Motor neuron (in vitro differentiated cells): ENCODE measurements around the gene ZNF554. TPM values are rescaled to one million over a fixed set of nuclear protein-coding genes. Genes with fewer than 3 reads are reported as not detected.

Experiments
- ATAC-seq, 8 experiments: fragments of 200-7000 bp; cut with Tn5 transposase; replicated peaks in 6 of 8; 2 replicates each; pipeline ENCODE4 v1.8.0; 2021; ENCODE audit warnings: mild to moderate bottlenecking in 8 of 8, moderate library complexity in 8 of 8
- H3K27ac ChIP-seq, 2 donors: fragments of 250-450 bp; sonication (Bioruptor Pico); 2 replicates each; pipeline ENCODE4 v1.9.0; 2021; ENCODE audit warnings: antibody characterized with exemption in 2 of 2, mild to moderate bottlenecking in 2 of 2, moderate library complexity in 1 of 2
- H3K4me1 ChIP-seq, 2 donors: fragments of 250-450 bp; sonication (Bioruptor Pico); replicated peaks in 1 of 2; 2 replicates each; pipeline ENCODE4 v1.6.1; 2021; ENCODE audit warnings: antibody characterized with exemption in 2 of 2, mild to moderate bottlenecking in 2 of 2, moderate library complexity in 1 of 2
- H3K4me3 ChIP-seq, 5 donors: fragments of 250-450 bp; sonication (Bioruptor Pico); 2 replicates each; pipeline ENCODE4 v1.9.0; 2021; ENCODE audit warnings: antibody characterized with exemption in 5 of 5, mild to moderate bottlenecking in 5 of 5, moderate library complexity in 4 of 5
- WGBS, 10 experiments: fragments of 450-650 bp; shearing (Covaris generic); methylation state at CpG; one replicate each; pipeline ENCODE4 v1.0.0; 2022; 5-methylcytosine and 5-hydroxymethylcytosine counted together
- in situ Hi-C, 9 experiments: fragments of 400-800 bp; cut with MboI; loops; one replicate each; pipeline ENCODE4 v1.15.0; 2021; ENCODE audit warnings: low sequenced_read_pairs in 9 of 9, low pct_unique_long_range_greater_than_20kb in 2 of 9; ENCODE audit not compliant: unreplicated experiment in 9 of 9
- total RNA-seq, 8 experiments: library from RNA; unstranded; fragments of 300-600 nt; gene quantifications; 2 replicates each; pipeline versions ENCODE4 v1.2.3 to v1.2.4, GENCODE V29; 2022

ZNF554 gene
- total RNA-seq = 10 to 100 TPM in 2 of 8 experiments, 1 to 10 TPM in 6; 2.1 to 10.7 (median 7.7) TPM

DNA sequence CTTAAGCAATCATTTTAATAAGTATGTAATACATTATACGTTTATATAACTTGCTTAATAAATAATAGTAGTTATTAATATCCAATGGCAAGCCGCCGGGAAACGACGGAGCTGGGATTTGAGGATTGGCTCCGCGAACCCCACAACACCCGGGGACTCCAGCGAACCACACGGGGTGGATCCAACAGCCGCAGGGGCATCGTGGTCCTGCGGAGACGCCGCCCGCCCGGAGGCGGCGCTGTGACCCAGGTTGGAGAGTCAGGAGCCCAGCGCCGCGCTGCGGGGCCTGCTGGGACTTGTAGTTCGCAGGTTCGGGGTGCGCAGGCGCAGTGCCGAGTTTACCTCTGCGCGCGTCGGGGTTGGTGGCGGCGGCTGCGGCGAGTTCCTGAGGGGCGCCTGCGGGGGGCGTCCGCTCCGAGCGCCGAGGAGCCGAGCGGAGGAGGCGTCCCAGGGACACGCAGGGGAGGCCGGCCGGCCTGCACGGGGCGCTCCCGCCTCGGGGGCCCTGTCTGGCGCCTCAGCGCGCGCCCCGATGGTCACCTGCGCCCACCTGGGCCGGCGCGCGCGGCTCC lies at the start of gene ZNF554:
Gene ZNF554 (plus strand): TSS at position 329 of the 572 bp plus-strand sequence. CDS start 204 bp downstream, at position 533.
- WGBS, 10 experiments = 0 to 11% (median 0%) methylated on average over 1 to 17 of the region's 64 CpGs; no CpG with 5 or more reads in 3 of the 10 experiments
- peak; percentile 87 to 96 (median 93) for ATAC-seq
- H3K4me3 ChIP-seq = peak within 1 kb of the TSS; percentile 64 to 87 (median 77)

DNA sequence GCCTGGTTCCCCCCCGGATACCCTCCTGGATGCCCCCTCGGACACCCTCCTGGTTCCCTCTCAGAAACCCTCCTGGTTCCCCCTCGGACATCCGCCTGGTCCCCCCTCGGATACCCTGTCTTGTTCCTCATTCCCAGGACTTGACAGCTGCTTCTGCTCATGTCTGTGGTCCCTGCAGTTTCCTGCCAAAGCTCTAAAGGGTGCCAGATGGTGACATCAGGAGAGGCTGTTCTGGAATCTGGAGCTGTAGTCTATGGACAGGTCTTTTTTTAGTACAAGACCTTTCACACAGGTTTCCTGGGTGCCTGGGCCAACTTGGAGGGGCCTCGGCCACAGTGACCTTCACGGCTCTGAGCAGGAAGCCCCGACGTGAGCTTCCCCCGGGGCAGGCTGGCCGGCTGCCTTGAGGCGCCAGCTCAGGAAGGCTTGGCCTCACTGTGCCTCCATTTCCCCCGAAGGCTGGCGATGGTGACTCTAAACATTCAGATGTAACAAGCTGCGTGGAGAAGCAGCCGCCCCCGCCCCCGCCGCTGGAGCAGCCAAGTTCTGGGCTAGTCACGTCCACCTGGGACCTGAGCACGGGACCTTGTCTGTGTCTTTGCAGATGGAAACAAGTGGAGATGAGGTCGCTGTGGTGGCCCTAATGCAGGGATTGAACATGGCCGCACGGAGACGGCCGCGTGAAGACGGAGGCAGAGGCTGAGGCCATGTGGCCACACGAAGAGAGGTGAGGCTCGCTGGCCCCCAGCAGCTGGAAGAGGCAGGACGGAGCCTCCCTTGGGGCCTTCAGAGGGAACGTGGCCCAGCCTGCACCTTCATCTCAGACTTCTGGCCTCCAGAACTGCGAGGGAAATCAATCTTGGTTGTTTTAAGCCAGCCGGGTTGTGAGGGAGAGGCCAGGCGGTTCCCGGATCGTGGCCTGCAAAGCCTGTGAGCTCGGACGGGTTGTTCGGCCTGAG lies 49.3 kb upstream of the ZNF554 start:
- Histone ChIP-seq H3K4me1 (no peaks in the 10 kb centered on the region), H3K4me3 (no peak overlapping the region), H3K27ac (no peak overlapping the region)
- 90% methylated on average over 2 to 17 of the region's 40 CpGs; no CpG with 5 or more reads in 6 of the 10 experiments for WGBS, 10 experiments
- ATAC-seq = no peak
- in situ Hi-C loops = no loop called here

More for the DNA sequence above, at the start of gene ZNF554:
- H3K4me1 ChIP-seq = no peaks in the 10 kb centered on the region
- in situ Hi-C loops = no loop called here
- H3K27ac ChIP-seq = peak within 1 kb of the TSS; percentile 27 to 78

DNA sequence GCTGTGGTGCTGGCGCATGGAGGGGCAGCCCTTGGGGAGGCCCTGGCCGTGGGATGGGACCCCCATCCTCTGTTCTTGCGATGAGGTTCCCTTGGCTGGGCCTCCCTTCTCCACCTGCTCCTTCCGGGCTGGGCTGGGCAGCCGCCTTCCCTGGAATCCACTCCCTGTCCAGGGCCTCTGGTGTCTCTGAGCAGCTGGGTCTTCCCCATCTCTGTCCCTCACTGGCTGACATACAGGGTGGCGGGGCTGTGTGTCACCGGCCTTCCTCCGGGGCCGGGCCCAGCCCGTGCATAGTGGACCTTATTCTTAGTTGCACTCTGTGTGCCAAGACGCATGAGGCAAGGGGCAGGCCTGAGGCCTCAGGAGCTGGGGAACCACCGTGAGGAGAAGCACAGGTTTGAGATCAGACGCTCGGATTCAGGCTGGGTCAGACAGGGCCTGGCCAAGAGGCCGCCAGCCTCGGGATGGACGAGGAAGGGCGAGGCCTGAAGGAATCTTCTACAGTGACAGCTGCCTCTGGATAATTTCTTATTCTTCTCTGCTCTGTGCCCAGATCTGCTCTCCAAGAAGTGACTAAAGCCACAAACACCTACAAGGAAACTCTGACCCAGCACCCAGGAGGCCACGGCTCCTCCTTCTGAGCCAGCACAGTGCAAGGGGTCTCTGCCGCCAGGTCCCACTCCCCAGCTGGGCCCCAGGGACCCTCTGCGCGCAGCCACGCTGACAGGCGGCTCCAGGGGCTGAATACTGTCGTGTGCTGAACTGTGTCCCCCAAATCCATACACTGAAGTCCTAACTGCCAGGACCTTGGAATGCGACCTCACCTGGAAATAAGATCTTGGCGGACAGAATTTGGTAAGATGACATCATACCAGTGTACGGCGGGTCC lies 47.6 kb upstream of the ZNF554 start:
- Histone ChIP-seq H3K4me1 (peaks cover 0 to 3% of the 10 kb centered on the region in 2 donors), H3K27ac (peak overlapping the region in 1 of 2 donors; percentile 51), H3K4me3 (no peak overlapping the region)
- ATAC-seq = peak; percentile 25 to 87 (median 66)
- 73 to 95% (median 91%) methylated on average over 4 to 9 of the region's 29 CpGs; no CpG with 5 or more reads in 4 of the 10 experiments for WGBS, 10 experiments
- in situ Hi-C loops = no loop called here

DNA sequence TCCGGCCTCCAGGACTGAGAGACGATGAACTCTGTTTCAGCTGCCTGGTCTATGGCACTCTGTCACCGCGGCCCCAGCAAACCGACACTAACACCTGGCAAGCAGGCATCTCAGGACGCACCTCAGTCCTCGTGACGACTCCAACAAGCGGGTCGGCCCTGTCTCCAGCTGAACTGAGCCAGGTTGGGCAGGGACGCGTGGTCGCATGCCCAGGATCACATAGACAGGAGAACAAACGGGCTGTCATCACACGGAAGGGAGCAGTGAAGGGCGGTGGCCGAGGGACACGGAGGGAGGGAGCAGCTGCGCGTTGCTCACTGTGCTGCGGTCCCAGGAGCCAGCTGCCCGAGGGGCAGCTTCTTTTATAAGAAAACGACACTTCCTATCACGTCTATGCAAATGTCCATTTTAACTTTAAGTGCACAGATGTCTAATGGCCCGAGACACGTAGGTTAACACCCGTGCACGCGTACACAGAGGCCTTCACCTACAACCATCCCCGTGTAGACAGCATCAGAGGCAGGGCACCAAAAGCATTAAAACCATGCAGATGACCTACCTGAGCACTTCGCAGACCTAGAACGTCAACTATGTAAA lies 45.5 kb upstream of the ZNF554 start:
- Histone ChIP-seq H3K4me3 (no peak overlapping the region), H3K4me1 (peaks cover 0 to 3% of the 10 kb centered on the region in 2 donors), H3K27ac (no peak overlapping the region)
- in situ Hi-C loops = no loop called here
- peak in 1 of 8 experiments; percentile 17 for ATAC-seq
- 50 to 90% (median 80%) methylated on average over 2 to 9 of the region's 32 CpGs; no CpG with 5 or more reads in 4 of the 10 experiments for WGBS, 10 experiments

GRCh38 chr19:2774953-2775555 lies 44.6 kb upstream of the ZNF554 start:
- Histone ChIP-seq H3K27ac (no peak overlapping the region), H3K4me3 (no peak overlapping the region), H3K4me1 (peaks cover 0 to 3% of the 10 kb centered on the region in 2 donors)
- WGBS, 10 experiments = 87 to 100% (median 98%) methylated on average over 1 to 4 of the region's 24 CpGs; no CpG with 5 or more reads in 6 of the 10 experiments
- peak in 4 of 8 experiments; percentile 1 to 29 (median 7) for ATAC-seq
- in situ Hi-C loops = no loop called here

DNA sequence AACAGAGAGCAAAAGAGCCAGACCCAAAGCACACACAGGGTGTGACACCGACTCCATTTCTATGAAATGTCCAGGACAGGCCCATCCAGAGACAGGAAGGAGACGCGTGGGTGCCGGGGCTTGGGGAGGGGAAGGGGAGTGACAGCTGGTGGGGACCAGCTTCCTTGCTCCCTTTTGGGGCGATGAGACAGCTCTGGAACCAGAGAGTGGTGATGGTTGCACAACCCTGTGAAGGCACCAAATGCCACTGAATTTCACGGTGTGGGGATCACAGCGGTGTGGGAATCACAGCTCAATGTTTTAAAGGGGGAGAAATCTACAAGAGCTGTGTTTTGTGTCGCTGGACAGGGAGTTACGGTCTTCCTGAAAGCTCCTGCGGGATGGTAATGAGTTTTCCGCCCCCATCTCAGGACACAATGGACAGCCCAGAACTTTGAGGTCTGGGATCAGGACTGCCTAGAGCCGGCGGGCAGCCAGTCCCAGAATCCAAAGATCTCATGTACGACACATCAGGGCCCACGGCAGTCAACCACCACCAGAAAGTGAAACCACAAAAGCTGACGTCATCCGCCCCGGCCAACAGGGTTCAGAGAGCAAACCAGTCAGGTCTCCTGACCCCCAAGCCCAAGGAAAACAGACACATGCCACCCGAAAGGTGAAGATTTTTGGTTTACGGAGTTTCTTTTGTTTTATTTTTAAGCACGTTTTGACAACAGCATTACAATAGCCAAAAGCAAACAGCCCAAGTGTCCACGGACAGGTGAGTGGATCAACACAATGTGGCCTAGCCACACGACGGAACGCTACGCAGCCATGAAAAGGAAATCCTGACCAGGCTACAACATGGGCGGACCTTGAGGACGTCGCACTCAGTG lies 43.9 kb upstream of the ZNF554 start:
- H3K4me3 ChIP-seq = no peak overlapping the region
- peaks cover 0 to 3% of the 10 kb centered on the region in 2 donors for H3K4me1 ChIP-seq
- 86 to 100% (median 90%) methylated on average over 5 to 18 of the region's 29 CpGs; no CpG with 5 or more reads in 1 of the 10 experiments for WGBS, 10 experiments
- in situ Hi-C loops = no loop called here
- peak in 4 of 8 experiments; percentile 37 to 56 (median 50) for ATAC-seq
- H3K27ac ChIP-seq = peak overlapping the region; percentile 26 to 54

GRCh38 chr19:2777952-2778683 lies 41.5 kb upstream of the ZNF554 start:
- in situ Hi-C loops = no loop called here
- 80 to 100% (median 80%) methylated on average over 1 to 5 of the region's 19 CpGs; no CpG with 5 or more reads in 7 of the 10 experiments for WGBS, 10 experiments

GRCh38 chr19:2779121-2779740 lies 40.4 kb upstream of the ZNF554 start:
- WGBS, 10 experiments = 20 to 100% (median 90%) methylated on average over 1 to 5 of the region's 14 CpGs; no CpG with 5 or more reads in 3 of the 10 experiments
- ATAC-seq = no peak
- Histone ChIP-seq H3K4me1 (peaks cover 18 to 21% of the 10 kb centered on the region in 2 donors), H3K4me3 (no peak overlapping the region), H3K27ac (no peak overlapping the region)
- in situ Hi-C loops = no loop called here

More at GRCh38 chr19:2777952-2778683, 41.5 kb upstream of the ZNF554 start:
- no peak for ATAC-seq
- no peak overlapping the region for H3K27ac ChIP-seq
- no peak overlapping the region for H3K4me3 ChIP-seq
- H3K4me1 ChIP-seq = peaks cover 10 to 15% of the 10 kb centered on the region in 2 donors

GRCh38 chr19:2780284-2780683 lies 39.4 kb upstream of the ZNF554 start:
- Histone ChIP-seq H3K4me3 (no peak overlapping the region), H3K4me1 (peaks cover 25% of the 10 kb centered on the region in 2 donors), H3K27ac (no peak overlapping the region)
- WGBS, 10 experiments = 78 to 100% (median 96%) methylated on average over 1 to 6 of the region's 7 CpGs; no CpG with 5 or more reads in 3 of the 10 experiments
- in situ Hi-C loops = no loop called here
- ATAC-seq = no peak

- 0 to 8% (median 0%) methylated on average over 3 to 13 of the region's 24 CpGs; no CpG with 5 or more reads in 4 of the 10 experiments for WGBS, 10 experiments
- Histone ChIP-seq H3K27ac (peak overlapping the region; percentile 78 to 95), H3K4me3 (peak overlapping the region; percentile 86 to 98 (median 94)), H3K4me1 (peaks cover 25% of the 10 kb centered on the region in 2 donors)
- in situ Hi-C loops = no loop called here
- ATAC-seq = no peak
Measured at GRCh38 chr19:2782329-2782935, 37.2 kb upstream of the ZNF554 start.
